Measurements from ENCODE around the gene MAP9.

Gene MAP9

DNA sequence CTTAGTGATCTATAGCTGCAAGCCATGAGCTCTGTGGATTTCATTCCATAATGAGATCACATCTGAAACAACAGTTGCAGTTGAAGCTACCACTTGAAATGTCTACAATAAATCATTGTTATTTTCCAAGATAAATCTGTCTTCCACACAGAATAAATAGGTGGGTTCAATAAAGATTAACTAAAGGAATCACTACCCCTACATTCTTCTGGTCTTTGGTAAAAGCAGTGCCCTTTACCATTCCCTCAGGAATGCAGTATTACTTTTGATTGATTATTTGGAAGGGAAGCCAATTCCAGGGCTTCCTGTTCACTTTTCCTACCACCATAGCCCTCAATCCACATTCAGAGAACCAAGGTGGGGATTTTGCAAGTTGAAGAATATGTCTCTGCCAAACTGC is 38.9 kb upstream of the MAP9 start:
- H3K27me3 ChIP-seq (ENCODE audit: insufficient read depth, low read depth), result no peaks in the 10 kb centered on the region
- H3K9ac ChIP-seq, result no peak overlapping the region
- no peak overlapping the region for H2AFZ ChIP-seq (ENCODE audit: low read depth)
- no peaks in the 10 kb centered on the region for H3K36me3 ChIP-seq (ENCODE audit: insufficient read depth)
- H3K27ac ChIP-seq, result no peak overlapping the region
- H3K4me2 ChIP-seq, result no peak overlapping the region
- no peak overlapping the region for H3K4me3 ChIP-seq (IDR thresholded peaks at IDR 0.05; ENCODE audit: insufficient read depth, low read depth, low read length)
- no peaks in the 10 kb centered on the region for H3K79me2 ChIP-seq (ENCODE audit: insufficient read depth, low read depth)
- no peaks in the 10 kb centered on the region for H4K20me1 ChIP-seq (ENCODE audit: insufficient read depth)
- TF ChIP-seq, protein P1, sequence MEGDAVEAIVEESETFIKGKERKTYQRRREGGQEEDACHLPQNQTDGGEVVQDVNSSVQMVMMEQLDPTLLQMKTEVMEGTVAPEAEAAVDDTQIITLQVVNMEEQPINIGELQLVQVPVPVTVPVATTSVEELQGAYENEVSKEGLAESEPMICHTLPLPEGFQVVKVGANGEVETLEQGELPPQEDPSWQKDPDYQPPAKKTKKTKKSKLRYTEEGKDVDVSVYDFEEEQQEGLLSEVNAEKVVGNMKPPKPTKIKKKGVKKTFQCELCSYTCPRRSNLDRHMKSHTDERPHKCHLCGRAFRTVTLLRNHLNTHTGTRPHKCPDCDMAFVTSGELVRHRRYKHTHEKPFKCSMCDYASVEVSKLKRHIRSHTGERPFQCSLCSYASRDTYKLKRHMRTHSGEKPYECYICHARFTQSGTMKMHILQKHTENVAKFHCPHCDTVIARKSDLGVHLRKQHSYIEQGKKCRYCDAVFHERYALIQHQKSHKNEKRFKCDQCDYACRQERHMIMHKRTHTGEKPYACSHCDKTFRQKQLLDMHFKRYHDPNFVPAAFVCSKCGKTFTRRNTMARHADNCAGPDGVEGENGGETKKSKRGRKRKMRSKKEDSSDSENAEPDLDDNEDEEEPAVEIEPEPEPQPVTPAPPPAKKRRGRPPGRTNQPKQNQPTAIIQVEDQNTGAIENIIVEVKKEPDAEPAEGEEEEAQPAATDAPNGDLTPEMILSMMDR (conservative IDR thresholded peaks at IDR 0.05; ENCODE audit: low read depth, low read length), result no peak
- H3K4me1 ChIP-seq (ENCODE audit: low read depth, poor library complexity, severe bottlenecking), result no peaks in the 10 kb centered on the region

DNA sequence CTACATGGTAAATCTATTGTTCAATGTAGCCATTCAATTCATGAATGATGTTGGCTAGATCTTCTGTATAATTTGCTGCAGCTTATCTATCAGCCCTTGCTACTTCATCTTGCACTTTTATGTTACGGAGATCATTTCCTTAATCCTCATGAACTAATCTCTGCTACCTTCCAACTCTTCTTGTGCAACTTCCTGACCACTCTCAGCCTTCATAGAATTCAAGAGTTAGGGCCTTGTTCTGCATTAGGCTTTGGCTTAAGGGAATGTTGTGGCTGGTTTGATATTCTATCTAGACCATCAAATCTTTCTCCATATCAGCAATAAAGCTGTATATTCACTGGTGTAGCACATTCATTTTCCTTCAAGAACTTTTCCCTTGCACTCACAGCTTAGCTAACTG is 36.7 kb upstream of the MAP9 start:
- Histone ChIP-seq H3K36me3 (ENCODE audit: insufficient read depth) (no peaks in the 10 kb centered on the region), H4K20me1 (ENCODE audit: insufficient read depth) (no peaks in the 10 kb centered on the region), H3K27ac (no peak overlapping the region), H3K4me1 (ENCODE audit: low read depth, poor library complexity, severe bottlenecking) (no peaks in the 10 kb centered on the region), H3K4me3 (IDR thresholded peaks at IDR 0.05; ENCODE audit: insufficient read depth, low read depth, low read length) (no peak overlapping the region), H3K4me2 (no peak overlapping the region), H3K27me3 (ENCODE audit: insufficient read depth, low read depth) (no peaks in the 10 kb centered on the region), H2AFZ (ENCODE audit: low read depth) (no peak overlapping the region), H3K9ac (no peak overlapping the region), H3K79me2 (ENCODE audit: insufficient read depth, low read depth) (no peaks in the 10 kb centered on the region)
- TF ChIP-seq, protein P1 (conservative IDR thresholded peaks at IDR 0.05; ENCODE audit: low read depth, low read length), result no peak

DNA sequence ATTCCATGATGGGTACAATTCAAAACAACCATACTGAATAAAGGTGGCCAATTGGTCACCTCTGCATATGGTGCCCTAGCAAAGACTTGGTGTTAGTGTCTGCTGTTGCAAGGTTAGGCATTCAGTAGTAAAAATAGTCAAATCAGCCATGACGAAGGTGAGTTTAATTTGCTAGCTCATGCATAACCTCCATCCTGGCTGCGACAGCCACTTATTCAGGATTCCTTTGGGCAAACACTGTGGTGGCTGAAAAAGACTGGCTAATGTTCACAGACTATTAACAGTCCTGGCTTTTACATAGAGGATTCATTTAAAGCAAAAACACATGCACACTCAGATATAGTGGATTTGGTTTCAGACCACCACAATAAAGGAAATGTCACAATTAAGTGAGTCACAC is 34.8 kb upstream of the MAP9 start:
- no peaks in the 10 kb centered on the region for H3K36me3 ChIP-seq (ENCODE audit: insufficient read depth)
- no peak overlapping the region for H3K9ac ChIP-seq
- H2AFZ ChIP-seq (ENCODE audit: low read depth), result no peak overlapping the region
- TF ChIP-seq, protein P1 (conservative IDR thresholded peaks at IDR 0.05; ENCODE audit: low read depth, low read length), result no peak
- no peaks in the 10 kb centered on the region for H4K20me1 ChIP-seq (ENCODE audit: insufficient read depth)
- H3K79me2 ChIP-seq (ENCODE audit: insufficient read depth, low read depth), result no peaks in the 10 kb centered on the region
- H3K4me3 ChIP-seq (IDR thresholded peaks at IDR 0.05; ENCODE audit: insufficient read depth, low read depth, low read length), result no peak overlapping the region
- no peaks in the 10 kb centered on the region for H3K4me1 ChIP-seq (ENCODE audit: low read depth, poor library complexity, severe bottlenecking)
- H3K27me3 ChIP-seq (ENCODE audit: insufficient read depth, low read depth), result no peaks in the 10 kb centered on the region
- H3K4me2 ChIP-seq, result no peak overlapping the region
- H3K27ac ChIP-seq, result no peak overlapping the region

DNA sequence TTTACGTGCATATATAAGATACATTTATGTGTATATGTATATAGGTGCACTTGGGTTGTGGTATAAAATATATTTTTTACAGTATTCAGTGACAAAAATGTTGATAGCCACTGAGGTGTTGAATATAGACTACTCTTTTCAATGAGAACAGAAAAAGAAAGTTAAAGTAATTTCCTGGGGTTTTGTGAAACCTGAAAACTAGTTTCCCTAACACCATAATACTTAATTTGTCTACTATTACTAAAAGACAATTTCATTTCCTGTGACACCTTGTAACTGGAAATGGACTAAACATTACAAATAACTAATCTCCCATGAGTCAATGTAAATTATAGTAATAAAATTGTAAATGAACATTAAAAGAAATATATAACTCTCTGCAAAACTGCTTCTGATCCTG is 32.0 kb upstream of the MAP9 start:
- no peaks in the 10 kb centered on the region for H3K27me3 ChIP-seq (ENCODE audit: insufficient read depth, low read depth)
- H4K20me1 ChIP-seq (ENCODE audit: insufficient read depth), result no peaks in the 10 kb centered on the region
- H3K36me3 ChIP-seq (ENCODE audit: insufficient read depth), result no peaks in the 10 kb centered on the region
- H3K27ac ChIP-seq, result no peak overlapping the region
- H3K4me2 ChIP-seq, result no peak overlapping the region
- no peak overlapping the region for H3K4me3 ChIP-seq (IDR thresholded peaks at IDR 0.05; ENCODE audit: insufficient read depth, low read depth, low read length)
- TF ChIP-seq, protein P1 (conservative IDR thresholded peaks at IDR 0.05; ENCODE audit: low read depth, low read length), result no peak
- H3K9ac ChIP-seq, result no peak overlapping the region
- H3K79me2 ChIP-seq (ENCODE audit: insufficient read depth, low read depth), result no peaks in the 10 kb centered on the region
- H2AFZ ChIP-seq (ENCODE audit: low read depth), result no peak overlapping the region
- no peaks in the 10 kb centered on the region for H3K4me1 ChIP-seq (ENCODE audit: low read depth, poor library complexity, severe bottlenecking)

DNA sequence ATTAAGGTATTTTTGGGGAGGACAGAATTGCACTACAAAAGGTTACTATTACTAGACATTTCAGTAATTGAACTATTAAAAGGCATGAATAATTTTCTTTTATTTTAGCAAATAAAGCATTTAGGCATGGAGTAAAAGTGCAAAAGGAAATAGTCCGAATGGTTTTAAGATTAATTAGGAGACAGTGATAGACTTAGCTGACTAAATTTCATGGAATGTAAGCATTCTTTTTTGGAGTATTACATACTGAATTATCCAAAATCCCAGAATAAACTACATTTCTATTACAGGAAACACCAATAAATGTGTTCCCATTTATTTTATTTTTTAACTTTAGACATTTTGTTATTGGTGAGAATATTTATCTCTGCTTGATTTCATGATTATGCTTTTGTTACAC is 30.7 kb upstream of the MAP9 start:
- Histone ChIP-seq H3K4me1 (ENCODE audit: low read depth, poor library complexity, severe bottlenecking) (no peaks in the 10 kb centered on the region), H3K4me3 (IDR thresholded peaks at IDR 0.05; ENCODE audit: insufficient read depth, low read depth, low read length) (no peak overlapping the region), H3K27me3 (ENCODE audit: insufficient read depth, low read depth) (no peaks in the 10 kb centered on the region), H3K79me2 (ENCODE audit: insufficient read depth, low read depth) (no peaks in the 10 kb centered on the region), H3K27ac (no peak overlapping the region), H2AFZ (ENCODE audit: low read depth) (no peak overlapping the region), H4K20me1 (ENCODE audit: insufficient read depth) (no peaks in the 10 kb centered on the region), H3K9ac (no peak overlapping the region), H3K4me2 (no peak overlapping the region), H3K36me3 (ENCODE audit: insufficient read depth) (no peaks in the 10 kb centered on the region)
- TF ChIP-seq, protein P1 (conservative IDR thresholded peaks at IDR 0.05; ENCODE audit: low read depth, low read length), result no peak
